Kasumi-1 (cell line): ENCODE data around the gene VCY1B.
"Not testable (repeated sequence)": the region's sequence is repeated elsewhere in the genome, so short reads cannot be mapped to it uniquely, and the experiment has no call there.

Experiments used
- DNase-seq, 2 experiments: peaks; one replicate each; lab custom pipeline; 2025; lab: John Stamatoyannopoulos, UW

Gene VCY1B

DNA sequence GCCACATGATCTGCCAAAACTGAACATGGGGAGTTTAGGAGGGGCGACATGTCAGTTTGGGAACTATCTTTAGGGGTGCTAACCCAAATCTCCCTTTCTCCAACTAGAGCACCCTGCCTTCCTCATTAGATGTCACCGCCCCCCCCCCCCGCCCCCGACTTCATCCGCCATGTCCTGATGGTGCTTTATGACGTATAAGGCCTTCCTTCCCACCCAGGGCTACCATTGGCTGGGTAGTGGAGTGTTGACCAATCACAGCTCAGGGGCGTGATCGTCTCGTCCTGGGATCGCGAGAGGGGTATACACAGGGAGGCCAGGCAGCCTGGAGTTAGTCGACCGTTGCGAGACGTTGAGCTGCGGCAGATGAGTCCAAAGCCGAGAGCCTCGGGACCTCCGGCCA, at the start of gene VCY1B:
VCY1B (plus strand) TSS at position 301 of the 400 bp plus-strand sequence; CDS start at position 364, 63 bp downstream.
- DNase-seq = not testable (repeated sequence)

DNA sequence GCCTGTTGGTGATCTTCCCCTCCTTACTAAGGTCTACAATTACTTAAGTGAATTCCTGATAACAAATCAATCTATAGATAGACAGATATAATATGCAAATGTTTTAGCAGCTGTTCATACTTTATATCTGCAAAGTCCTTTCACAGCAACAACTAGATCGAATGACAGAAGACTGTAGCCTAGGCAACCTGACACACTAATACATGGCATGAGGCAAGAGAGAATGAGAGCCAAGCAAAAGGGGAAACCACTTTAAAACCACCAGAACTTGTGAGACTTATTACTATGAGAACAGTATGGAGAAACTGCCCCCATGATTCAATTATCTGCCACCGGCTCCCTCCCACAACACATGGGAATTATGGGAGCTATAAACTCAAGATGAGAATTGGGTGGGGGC, 44.1 kb upstream of the VCY1B start:
- DNase-seq = not testable (repeated sequence)

DNA sequence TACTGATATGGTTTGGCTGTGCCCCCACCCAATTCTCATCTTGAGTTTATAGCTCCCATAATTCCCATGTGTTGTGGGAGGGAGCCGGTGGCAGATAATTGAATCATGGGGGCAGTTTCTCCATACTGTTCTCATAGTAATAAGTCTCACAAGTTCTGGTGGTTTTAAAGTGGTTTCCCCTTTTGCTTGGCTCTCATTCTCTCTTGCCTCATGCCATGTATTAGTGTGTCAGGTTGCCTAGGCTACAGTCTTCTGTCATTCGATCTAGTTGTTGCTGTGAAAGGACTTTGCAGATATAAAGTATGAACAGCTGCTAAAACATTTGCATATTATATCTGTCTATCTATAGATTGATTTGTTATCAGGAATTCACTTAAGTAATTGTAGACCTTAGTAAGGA, 25.6 kb upstream of the VCY1B start:
- DNase-seq = not testable (repeated sequence)

DNA sequence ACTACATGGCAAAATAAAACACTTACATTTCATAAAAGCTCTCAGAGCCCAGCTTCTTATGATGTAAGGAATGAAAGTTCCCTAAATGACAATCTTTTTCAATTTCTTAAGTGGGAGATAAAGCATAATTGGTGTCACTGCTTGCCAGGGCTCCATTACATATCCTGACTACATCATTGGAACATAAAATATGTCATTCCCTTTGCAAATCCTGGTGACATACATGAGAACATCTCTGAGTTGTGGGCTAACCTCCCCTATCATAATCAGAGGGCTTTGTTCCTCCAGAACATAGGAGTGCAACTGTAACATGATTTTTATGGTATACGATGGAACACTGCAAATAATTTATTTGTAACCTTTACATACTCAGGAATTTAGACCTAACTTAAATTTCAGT, 29.9 kb downstream of the VCY1B start:
- DNase-seq = no peak
